ENCODE data around the gene PAGE5.

The PAGE5 gene, protein sequence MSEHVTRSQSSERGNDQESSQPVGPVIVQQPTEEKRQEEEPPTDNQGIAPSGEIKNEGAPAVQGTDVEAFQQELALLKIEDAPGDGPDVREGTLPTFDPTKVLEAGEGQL

DNA sequence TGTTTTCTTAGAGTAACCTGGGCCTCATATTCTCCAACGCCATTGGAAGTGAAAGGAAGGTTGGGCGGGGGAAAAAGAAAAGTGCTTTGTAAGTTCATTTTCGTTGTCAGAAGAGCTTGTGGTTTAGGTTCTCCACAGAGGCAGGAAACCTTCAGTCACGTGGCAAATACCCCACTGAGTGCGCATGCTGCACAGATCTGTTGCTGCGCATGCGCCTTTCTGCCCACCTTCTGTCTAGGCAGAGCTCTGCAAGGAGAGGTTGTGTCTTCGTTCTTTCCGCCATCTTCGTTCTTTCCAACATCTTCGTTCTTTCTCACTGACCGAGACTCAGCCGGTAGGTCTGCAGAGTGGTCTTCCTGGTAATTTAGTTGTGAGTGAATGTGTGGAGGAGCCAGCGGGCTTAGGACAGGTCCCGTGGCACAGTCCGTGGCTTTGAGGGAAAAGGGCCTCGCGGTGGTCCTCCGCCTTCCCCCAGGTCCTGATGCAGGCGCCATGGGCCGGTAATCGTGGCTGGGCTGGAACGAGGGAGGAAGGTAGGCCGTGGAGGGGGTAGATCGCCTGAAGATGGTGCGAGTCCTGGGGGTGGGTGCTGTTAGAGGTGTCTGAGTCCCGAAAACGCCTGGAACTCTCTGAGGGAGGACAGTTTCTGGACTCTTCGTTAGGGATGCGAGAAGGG, at the start of gene PAGE5:
Gene PAGE5 (plus strand): TSS at position 228 of the 676 bp plus-strand sequence. CDS start 1,037 bp downstream, outside the sequence.
- DNase-seq (ENCODE audit: low spot score), result no peak

DNA sequence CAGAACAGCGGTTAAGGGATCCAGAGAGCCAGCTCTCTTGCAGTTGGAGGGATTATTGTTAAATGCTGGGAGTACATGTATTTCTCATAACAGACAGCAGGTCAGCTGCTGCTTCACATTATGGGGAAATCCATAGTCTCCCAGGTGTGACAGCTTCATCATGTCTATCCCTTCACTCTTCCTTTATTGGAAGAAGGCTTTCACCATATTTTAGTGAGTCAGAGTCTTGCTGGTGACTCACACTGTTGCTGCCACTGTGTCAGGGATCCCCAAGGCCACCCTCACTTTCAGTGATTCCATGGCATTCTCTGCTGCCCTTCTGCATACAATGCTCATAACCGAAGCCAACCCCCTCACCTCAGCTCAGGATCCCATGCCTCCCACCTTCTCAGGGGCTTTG, 32.9 kb upstream of the PAGE5 start:
- DNase-seq (ENCODE audit: low spot score), result no peak

DNA sequence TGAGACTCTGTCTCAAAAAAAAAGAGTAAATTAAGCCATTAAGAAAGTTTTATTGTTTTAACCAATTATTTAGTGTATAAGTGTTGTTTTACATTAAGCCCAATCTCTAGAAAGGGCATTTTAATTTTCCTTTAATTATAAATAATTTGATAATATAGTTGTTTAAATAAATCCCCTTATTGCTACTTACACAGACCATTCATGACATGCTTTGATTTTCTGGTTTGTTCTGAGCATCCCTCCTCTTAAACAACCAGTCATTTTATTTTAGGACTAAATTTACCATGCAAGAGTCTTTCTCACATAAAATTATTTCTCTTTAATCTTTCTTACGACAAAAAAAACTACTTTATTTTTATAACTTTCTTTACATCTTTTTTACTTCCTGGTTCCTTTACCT, 23.5 kb upstream of the PAGE5 start:
- DNase-seq (ENCODE audit: low spot score), result no peak

DNA sequence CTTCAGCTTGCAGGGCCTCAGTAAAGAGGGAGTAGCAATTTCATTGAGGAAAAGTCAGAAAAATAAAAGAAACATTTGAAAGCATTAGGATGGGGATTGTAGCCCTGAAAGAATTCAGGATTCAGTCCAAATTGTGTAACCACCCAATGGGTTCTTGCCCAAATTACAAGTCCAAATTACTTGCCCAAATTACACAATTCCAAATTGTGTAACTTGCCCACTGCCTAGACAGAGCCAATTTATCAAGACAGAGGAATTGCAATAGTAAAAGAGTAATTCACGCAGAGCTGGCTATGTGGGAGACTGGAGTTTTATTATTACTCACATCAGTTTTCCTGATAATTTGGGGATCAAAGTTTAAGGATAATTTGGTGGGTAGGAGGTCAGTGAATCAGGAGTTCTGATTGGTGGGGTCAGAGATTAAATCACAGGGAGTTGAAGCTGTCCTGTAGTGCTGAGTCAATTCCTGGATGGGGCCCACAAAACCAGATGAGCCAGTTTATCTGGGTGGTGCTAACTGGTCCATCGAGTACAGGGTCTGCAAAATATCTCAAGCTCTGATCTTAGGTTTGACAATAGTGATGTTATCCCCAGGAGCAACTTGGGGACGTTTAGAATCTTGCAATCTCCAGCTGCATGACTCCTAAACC, 18.1 kb upstream of the PAGE5 start:
- no peak for DNase-seq (ENCODE audit: low spot score)

DNA sequence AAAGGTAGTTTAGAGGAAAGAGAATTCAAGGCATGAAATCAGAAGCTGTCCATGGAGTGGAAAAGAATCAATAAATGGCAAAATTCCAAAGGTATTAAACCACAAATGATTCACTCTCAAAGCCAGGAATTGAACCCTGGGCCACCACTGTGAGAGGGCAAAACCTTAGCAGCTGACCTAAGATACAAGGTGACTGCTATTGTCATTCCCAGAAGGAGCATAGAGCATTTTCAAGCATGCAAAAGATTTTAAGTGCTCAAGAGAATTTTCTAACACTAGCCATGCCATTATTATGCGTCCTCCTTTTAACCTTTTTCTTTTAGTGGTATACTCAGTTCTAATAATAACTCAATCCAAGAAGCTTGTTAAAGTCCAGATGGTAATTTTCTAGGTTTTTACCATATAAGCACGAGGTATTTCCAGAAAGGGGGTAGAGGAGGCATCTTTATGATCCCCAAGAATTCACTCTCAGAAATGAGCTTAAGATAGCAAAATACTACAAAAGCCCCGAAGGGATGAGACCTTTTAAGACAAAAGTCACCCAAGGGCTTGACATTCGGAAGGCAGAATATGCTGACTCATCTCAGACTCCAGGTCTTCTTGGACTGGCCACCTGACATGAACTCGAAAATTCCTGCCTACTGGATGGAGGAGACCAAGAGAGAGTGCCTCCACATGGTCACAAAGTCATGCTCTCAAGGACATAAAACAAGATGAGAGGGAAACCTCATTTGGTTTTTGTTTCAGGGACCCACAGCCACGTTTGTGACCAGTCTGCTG, 13.8 kb upstream of the PAGE5 start:
- no peak for DNase-seq (ENCODE audit: low spot score)

DNA sequence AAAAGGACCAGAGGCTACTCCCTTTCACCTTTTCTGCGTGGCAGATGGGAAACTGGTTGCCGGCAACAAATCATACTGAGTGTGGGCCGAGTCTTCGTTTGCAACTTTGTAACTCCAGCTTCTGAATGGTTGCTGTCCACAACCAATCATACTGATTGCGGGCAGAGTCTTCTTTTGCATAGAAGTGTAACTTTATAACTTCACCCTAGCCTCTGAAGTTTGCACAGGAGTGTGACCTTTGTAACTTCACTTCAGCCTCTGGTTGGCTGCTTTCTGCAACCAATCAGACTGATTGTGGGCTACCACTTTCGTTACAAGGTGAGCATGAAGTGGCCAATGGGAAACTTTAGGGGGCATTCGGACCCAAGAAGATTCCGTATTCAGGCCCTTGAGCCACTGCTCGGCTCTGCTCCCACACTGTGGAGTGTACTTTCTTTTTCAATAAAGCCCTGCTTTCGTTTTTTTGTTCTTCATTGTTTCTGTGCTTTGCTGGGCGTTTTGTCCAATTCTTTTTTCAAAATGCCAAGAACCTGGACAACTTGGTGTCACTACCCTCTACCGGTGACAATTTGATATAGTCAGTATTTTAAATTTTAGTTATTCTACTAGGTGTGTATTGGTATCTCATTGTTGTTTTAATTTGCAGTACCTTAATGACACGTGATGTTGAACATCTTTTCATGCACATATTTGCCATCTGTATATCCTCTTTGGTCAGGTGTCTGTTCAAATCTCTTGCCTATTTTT, 9.0 kb upstream of the PAGE5 start:
- DNase-seq (ENCODE audit: low spot score), result no peak

DNA sequence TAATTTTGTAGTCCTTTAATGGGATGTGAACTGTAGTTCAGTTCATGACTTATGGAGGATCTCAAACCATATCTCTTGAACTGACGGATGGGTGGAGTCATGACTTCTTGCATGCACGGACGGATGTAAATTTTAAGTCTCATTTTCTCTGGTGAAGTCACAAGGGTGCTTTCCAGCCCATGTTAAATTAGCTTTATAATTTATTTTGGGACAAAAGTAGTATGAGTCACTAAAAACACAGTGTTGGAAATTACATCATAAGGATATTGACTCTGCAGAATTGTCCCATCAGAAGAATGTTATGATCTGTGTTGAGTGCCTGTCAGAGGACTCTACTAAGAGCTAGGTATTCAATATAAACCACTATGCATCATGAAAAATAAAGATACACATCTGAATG, 6.8 kb upstream of the PAGE5 start:
- no peak for DNase-seq (ENCODE audit: low spot score)

DNA sequence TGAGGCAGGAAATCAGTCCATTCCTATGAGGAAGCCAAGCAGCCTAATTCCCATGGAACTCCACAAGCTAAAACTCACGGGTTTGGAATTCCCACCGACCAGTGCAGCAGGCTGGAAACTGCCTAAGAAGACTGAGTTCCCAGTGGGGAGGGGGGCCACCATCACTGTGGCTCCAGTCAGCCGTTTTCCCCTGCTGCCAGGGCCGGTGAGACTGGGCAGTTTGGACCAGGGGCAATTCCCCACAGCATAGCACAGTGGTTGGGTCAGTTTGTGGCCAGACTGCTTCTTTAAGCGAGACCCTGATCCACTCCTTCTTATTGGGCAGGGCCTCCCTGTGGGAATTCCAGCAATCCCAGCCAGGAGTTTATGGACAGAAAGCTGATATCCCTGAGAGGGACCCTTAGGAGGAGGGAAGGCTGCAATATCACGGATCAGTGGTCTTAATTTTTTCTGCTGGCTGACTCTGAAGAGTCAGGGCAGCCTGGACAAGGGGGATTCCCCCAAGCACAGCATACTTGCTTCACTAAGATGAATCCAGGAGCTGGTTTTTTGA, 20.7 kb downstream of the PAGE5 start:
- DNase-seq (ENCODE audit: low spot score), result no peak

DNA sequence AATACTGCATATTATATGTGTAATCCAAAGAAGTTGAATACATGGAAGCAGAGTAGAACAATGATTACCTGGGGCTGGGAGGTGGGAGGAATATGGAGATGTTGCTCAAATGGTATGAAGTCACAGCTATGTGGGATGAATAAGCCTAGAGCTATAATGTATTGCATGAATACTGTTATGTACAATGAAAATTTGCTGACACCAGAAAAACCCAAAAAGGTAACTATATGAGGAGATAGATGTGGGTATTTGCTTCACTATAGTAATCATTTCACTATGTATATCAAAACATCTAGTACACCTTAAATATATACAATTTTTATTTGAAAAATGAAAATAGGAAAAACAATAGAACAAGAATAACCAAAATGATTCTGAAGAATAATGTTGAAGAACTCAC, 33.4 kb downstream of the PAGE5 start:
- DNase-seq (ENCODE audit: low spot score), result no peak

DNA sequence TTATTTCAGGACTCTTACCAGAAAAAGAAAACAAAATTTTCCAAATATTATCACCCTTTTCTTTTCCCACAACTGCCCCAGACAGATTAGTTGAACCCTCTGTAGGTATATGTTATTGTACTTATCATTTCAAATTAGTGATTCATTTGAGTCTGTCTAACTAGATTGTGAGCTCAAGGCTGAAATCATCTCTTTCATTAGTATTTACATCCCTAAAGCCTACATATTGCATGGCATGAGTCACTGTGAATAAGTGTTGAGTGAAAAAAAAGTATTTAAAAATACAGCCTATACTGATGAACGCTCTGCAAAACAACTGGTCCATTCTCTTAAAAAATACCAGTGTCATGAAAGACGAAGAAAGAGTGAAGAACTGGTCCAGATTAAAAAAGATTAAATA, 40.7 kb downstream of the PAGE5 start:
- DNase-seq (ENCODE audit: low spot score), result no peak

DNA sequence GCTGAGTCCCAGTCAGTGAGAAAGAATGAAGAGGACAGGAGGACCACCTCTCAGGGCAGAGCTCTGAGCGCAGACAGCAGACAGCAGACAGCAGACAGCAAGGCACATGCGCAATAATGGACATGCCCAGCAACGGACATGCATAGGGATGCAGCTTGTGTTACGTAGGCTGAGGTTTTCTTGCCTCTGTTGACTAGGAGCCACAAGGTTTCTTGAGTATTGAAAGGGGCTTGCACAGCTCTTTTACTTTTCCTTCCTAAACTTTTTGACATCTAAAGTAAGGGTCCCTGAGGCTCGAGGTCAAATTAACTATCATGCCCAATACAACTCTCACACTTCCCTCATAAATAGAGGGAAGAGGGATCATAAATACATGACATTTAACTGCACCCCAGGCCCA, 44.7 kb downstream of the PAGE5 start, which contains the start of gene PAGE3:
Gene PAGE3 (minus strand): TSS at position 101 of the 400 bp plus-strand sequence. CDS start 1,013 bp downstream, outside the sequence.
- no peak for DNase-seq (ENCODE audit: low spot score)

Data from HuH-7.5 (cell line).